ENCODE measurements around the gene PRKCQ.

Gene PRKCQ

DNA sequence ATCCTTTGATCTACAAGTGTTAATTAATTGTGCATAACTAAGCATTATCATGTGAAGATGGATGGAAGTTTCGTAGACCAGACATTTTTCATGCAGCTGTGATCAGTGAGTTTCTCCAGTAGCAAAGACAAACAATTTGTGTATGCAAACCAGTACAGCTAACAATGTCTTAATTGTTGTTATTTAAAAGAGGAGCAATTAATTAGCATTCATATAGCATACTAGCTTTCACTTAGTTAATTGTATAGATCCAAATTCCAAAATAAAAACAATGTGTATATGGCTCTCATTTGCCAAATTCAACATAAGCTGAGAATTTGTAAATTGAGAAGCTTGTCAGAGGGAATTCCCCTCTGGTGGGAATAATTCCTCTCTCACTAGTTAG, 22.6 kb upstream of the PRKCQ start:
- TF ChIP-seq, protein P1, sequence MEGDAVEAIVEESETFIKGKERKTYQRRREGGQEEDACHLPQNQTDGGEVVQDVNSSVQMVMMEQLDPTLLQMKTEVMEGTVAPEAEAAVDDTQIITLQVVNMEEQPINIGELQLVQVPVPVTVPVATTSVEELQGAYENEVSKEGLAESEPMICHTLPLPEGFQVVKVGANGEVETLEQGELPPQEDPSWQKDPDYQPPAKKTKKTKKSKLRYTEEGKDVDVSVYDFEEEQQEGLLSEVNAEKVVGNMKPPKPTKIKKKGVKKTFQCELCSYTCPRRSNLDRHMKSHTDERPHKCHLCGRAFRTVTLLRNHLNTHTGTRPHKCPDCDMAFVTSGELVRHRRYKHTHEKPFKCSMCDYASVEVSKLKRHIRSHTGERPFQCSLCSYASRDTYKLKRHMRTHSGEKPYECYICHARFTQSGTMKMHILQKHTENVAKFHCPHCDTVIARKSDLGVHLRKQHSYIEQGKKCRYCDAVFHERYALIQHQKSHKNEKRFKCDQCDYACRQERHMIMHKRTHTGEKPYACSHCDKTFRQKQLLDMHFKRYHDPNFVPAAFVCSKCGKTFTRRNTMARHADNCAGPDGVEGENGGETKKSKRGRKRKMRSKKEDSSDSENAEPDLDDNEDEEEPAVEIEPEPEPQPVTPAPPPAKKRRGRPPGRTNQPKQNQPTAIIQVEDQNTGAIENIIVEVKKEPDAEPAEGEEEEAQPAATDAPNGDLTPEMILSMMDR (IDR thresholded peaks at IDR 0.05), result no peak

DNA sequence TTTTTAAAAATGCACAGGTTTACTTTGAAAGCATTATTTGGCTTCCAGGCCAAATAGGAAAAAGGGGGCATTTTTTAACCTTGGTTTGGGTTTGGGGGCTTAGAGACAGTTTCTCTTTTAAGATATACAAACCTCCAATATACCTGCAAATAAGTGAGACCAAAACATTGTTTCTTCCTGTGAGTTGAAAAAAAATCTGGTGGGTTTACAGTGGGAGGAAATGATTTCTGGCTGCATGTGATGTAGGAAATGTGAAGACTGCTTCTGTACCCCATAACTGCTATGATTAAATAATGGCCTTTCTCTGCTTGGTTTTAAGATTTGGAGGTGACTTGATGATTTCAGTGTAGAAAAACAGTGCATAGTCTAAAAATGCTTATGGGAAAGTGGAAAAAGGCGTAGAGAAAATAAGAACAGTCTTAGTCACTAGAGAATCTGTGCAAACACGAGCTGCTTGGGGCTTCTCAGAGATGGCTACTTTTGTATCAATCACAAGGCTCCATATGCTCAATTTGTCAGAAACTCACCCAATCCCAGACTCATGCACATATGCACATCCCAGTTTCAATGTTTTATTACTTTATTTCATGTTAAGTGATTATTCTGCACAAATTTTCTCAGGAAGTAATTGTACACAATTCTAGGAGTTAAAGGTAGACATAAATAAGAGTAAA, 22.1 kb upstream of the PRKCQ start:
- TF ChIP-seq, protein P1 (IDR thresholded peaks at IDR 0.05), result no peak

DNA sequence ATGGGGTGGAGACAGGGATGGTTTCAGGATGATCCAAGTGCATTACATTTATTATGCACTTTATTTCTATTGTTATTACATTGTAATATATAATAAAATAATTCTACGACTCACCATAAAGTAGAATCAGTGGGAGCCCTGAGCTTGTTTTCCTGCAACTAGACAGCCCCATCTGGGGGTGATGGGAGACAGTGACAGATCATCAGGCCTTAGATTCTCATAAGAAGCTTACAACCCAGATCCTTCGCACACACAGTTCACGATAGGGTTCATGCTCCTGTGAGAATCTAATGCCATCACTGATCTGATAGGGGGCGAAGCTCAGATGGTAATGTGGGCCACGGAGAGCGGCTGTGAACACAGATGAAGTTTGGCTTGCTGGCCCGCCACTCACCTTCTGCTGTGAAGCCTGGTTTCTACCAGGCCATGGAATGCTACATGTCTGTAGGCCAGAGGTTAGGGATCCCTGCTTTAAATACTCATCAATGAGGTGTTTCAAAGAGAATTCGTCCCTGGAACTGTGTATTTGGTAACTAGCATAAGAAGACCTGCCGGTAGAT, 21.2 kb upstream of the PRKCQ start:
- TF ChIP-seq, protein P1 (IDR thresholded peaks at IDR 0.05), result no peak

DNA sequence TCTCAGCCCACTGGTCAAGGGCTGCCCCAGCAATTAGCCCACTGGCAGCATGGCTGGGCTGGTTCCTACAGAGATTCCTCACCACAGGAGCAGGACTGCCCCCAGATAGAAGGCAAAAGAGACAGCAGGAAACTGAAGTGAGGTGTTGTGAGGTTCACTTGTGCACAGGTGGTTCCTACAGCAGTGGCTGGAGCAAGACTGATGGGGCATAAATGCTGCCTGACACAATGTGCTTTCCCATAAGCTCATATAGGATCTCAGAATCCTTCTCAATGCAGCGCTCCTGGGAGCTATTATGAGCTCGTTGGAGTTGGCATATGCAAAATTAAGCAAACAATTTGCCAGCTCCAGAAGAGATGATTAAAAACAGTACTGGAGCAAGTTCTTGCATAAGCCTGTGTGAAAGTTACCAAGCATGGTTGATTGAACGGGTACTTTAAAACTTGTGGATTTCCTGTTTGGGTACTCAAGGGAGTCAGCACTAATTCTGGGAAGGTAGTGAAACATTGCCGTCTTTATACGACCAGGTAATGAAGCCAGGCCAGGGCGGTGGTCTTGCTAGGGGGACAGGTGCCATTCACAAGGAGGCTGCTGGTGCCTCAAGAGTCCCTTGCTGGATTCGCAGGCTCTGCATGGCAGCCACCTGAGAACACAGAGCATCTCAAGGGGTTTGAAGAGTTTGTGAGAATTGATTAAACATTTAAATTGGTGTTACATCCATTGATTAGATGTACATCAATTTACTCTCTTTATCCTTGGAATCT, 20.3 kb upstream of the PRKCQ start:
- TF ChIP-seq, protein P1 (IDR thresholded peaks at IDR 0.05), result no peak

DNA sequence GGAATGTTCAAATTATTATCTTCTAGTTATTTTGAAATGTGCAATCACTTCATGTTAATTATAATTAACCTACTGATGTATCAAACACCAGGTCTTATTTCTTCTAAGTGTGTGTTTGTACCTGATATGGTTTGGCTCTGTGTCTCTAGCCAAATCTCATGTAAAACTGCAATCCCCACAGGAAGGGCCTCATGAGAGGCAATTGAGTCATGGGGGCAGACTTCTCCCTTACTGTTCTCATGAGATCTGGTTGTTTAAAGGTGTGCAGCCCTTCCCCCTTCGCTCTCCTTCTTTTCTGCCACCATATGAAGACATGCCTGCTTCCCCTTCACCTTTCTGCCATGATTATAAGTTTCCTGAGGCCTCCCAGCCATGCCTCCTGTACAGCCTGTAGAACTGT, 18.6 kb upstream of the PRKCQ start:
- TF ChIP-seq, protein P1 (IDR thresholded peaks at IDR 0.05), result no peak

DNA sequence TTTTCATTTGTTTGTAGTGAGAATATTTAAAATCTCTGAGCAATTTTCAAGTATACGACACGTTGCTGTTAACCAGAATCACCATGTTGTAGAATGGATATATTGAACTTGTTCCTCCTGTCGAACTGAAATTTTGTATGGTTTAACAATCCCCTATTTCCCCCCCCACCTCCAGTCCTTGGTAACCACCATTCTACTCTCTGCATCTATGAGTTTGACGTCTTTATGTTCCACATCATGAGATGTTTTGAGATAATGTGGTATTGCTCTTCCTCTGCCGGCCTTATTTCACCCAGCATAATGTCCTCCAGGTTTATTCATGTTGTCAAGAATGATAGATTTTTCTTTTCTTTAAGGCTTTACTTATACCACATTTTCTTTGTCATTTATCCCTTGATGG, 17.4 kb upstream of the PRKCQ start:
- TF ChIP-seq, protein P1 (IDR thresholded peaks at IDR 0.05), result no peak

DNA sequence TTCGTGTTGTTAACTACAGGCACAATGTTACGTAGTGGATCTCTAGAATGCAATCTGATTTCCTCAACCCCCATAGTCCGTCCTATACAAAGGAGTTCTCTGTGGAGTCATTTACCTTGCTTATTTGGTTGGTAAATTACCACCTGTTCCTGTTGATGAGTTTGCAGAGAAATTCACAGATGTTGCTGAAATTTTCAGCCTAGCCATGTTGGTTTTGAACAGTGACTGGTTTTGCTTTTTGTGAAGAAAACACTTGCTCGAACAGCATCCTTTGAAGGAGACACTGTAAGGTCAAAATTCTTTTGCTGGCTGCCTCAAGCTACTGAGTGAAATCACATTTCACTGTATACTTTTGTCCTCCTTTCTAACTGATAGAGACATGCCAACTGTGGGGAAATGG, 15.4 kb upstream of the PRKCQ start:
- TF ChIP-seq, protein P1 (IDR thresholded peaks at IDR 0.05), result no peak
